Measurements from ENCODE around the gene TARBP2.

The TARBP2 gene, protein sequence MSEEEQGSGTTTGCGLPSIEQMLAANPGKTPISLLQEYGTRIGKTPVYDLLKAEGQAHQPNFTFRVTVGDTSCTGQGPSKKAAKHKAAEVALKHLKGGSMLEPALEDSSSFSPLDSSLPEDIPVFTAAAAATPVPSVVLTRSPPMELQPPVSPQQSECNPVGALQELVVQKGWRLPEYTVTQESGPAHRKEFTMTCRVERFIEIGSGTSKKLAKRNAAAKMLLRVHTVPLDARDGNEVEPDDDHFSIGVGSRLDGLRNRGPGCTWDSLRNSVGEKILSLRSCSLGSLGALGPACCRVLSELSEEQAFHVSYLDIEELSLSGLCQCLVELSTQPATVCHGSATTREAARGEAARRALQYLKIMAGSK

DNA sequence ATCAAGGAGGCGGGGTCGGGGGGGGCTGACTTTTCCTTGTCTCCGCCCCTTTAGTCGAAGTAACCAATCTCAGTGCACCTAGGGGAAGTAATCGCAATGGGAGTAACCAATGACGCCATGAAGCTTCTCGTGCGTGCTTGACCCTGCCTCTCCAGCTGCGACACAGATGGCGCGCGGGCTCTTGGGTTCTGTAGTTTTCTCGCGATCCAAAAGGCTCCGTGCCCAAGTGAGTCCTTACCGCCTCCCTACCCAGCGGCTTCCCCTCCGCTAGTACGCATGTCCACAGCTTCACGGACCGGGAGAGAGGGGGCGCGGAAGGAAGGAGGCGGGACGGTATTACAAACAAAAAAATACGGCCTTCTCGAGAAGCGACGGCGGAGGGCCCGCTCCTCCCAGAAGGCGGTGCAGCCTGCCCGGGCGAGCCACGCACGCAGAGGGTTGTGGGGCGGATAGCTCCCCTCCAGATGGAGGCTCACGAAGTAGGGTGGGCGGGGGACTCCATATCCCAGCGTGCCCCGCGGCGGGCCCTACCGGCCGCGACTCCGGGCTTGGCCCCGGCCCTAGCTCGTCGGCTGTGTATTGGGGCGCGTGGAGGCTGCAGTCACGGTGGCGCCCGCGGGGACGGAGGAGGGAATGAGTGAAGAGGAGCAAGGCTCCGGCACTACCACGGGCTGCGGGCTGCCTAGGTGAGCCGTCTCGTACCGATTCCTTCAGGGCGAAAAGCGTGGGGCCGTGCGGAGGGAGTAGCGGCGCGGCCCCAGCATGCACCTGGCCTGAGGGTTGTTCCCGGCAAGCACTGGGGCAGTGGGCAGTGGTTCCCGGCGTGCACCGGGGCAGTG lies at the start of gene TARBP2:
Gene TARBP2, plus strand, starts transcription at position 508 of the 839 bp plus-strand sequence. Its CDS starts 126 bp downstream, at position 634.
- peak; percentile 94 to 99 for DNase-seq

- DNase-seq = peak; percentile 95 to 98
Observed at GRCh38 chr12:53451661-53452158, 49.4 kb upstream of the TARBP2 start, which contains the start of gene PCBP2. TSS of gene PCBP2 (plus strand) at chr12:53452102. CDS start at chr12:53454801, 2,699 bp downstream.

GRCh38 chr12:53452159-53453077 lies 48.7 kb upstream of the TARBP2 start:
- peak; percentile 76 to 82 for DNase-seq

DNA sequence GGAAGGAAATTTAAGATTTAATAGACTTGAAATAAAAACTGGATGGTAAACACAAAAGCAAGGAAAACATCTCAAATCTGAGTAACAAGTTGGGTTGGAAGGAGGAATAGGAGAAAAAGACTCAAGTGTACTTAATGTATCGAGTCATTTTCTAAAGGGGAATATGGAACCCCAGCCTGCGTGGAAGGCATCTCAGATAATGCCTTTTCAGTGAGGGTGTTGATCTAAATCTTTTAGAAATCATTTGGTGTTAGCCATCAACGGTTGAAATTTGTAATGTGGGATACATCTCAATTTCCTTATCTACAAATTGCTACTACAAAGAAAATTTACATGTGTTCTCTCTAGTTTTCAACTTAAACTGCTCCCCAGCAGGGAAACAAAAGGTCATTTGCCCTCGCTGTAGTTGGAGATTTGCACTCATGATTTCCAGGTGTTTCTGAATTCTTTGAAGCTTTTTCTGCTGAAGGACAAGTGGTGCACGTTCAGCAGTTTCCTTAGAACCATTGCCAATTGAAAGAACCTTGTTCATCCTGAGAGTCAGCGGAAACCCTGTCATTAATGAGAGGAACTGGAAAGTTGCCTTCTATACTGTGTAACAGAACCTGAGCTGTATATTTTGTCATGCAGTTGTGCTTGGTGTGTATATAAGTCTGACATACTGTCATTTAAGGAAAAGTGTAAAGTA lies 47.0 kb upstream of the TARBP2 start:
- DNase-seq = no peak

- DNase-seq = no peak
Observed at GRCh38 chr12:53454707-53455106, 46.4 kb upstream of the TARBP2 start.

GRCh38 chr12:53456654-53457366 lies 44.3 kb upstream of the TARBP2 start:
- DNase-seq = no peak

GRCh38 chr12:53459097-53459496 lies 42.0 kb upstream of the TARBP2 start:
- no peak for DNase-seq

DNA sequence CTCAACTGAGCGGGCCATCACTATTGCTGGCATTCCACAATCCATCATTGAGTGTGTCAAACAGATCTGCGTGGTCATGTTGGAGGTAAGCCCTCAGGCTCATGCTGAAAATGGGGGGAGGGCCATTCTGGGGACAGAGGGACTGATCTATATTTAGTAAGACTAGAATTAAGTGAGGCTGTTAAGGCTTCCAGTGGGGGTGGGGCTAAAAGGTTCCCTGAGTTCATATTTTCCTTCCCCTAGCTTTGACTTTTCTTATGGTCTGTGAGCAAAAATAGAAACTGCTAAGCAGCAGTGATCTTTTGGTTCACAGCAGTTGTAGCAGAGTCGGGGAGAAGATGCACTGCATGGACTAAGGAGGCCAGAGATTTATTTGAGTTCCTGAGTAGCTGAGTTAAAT lies 40.0 kb upstream of the TARBP2 start:
- DNase-seq = no peak

DNA sequence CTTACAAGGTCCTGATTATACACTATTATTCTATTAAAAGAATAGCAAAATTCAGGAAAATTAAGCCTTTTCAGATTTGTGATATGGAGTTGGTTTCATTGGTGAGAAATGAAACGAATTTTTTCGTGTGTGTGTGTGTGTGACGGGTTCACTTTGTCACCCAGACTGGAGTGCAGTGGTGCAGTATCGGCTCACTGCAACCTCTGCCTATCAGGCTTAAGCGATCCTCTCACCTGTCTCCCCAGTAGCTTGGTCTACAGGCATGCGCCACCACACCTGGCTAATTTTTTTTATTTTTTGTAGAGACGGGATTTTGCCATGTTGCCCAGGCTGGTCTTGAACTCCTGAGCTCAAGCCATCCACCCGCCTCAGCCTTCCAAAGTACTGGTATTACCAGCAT lies 39.5 kb upstream of the TARBP2 start:
- DNase-seq = no peak

DNA sequence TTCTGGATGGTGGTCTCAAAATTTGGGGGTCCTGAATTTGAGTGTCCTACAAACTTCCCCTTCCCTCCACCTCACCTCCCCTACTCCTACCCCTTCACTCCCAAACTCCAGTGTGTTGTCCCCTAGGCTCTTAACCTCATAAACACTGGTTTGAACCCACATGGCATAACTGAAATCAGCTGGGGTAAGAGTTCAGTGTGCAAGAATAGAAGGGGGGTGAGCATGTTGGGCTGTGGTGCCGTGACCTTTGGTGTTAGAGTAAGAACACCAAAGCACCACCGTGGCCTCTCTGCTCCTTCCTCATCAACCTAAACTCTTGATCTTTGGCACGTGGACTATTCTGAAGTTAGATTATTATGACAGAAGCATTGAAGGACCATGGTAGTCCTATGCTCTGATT lies 38.1 kb upstream of the TARBP2 start:
- no peak for DNase-seq

DNA sequence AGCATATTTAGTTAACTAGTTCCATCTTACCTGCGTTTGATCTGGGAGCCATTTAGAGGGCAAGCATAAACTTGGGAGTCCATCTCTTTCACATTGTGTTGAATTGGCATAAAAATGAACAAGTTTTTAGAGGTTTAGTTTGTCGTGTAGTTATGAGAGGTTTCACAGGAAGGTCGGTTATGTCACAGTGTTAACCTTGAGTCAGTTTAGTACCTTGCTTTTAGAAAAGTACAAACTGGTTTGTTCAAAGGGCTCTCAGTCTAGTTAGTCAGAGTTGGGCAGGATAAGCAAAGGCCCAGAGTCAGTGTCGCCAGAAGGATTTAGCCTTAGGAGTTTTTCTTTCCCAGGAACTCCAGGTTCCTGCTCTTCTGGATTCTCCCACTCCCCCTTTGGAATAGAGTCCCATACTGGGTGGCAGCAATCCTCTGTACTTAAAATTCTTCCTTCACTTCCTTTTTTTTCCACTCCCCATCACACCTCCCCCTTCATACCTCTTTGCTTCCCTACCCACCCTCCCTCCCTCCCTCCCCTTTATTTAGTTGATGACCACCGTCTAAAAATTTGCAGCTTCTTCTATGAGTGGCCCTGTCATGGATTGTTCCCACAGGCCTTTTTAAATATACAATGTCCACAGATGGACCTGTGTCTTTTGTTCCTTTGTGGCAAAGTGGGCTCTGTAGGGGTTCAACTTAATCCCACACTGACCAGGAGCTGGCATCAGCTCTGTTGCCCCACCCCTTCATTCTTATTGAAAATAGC lies 37.1 kb upstream of the TARBP2 start:
- DNase-seq = no peak

GRCh38 chr12:53464685-53465418 lies 36.2 kb upstream of the TARBP2 start:
- DNase-seq = no peak

- DNase-seq = no peak
Observed at GRCh38 chr12:53465679-53466078, 35.4 kb upstream of the TARBP2 start.

- no peak for DNase-seq
Observed at GRCh38 chr12:53466640-53467039, 34.4 kb upstream of the TARBP2 start.

DNA sequence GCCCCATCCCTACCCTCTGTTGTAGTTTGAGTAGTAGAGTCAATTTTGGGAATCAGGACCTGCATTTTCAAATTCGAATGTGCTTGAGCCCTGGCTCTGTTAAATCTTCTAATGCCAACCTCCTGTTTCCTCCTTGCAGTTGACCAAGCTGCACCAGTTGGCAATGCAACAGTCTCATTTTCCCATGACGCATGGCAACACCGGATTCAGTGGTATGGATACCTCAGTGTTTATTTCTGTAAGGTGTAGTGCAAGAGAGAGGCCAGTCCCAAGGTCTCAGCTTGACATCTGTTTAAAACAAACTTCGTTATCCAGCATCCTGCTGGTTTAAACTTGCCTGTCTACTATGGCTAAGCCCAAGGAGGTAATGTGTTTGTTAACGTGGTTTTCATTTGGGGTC lies 34.0 kb upstream of the TARBP2 start:
- DNase-seq = no peak

GRCh38 chr12:53467880-53468279 lies 33.2 kb upstream of the TARBP2 start:
- DNase-seq = no peak

DNA sequence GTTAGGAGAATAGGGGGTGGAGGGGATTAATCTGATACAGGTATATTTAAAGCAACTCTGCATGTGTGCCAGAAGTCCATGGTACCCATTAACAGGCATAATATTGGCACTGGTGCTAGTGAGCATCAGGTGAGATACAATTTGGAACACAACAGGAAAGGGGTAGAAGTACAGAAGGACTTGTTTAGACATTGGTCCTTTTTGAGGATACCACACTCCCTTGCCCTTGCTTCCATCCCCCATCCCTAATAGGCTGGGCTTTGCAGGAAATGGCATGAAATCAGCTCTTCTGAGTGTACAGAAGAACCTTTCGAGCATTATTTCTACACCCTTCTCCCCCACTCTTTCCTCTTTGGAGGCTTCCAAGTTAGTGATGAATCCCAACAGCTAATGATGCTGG lies 32.8 kb upstream of the TARBP2 start:
- DNase-seq = no peak

GRCh38 chr12:53472056-53472582 lies 29.0 kb upstream of the TARBP2 start:
- DNase-seq = no peak

- no peak for DNase-seq
Observed at GRCh38 chr12:53474077-53474476, 27.0 kb upstream of the TARBP2 start.

DNA sequence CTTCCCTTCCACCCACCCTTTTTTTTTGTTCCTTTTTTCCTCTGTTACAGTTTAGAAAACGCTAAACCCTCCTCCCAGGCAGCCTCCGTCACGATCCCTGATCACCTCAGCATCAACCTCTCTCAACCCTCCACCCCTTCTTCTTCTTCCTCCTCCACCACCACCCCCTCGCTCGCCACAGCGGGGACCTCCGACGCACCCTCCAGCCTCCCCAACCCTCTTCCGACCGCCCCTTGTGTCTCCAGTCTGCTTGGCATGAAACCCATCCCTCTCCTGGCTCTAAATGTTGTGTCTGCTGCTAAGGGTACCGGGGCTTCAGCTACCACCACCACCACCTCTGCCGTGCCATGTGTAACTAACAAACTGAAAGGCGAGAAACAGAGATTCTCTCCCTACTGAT lies 26.3 kb upstream of the TARBP2 start:
- no peak for DNase-seq
